ENCODE measurements around the gene MUSK.
"Not testable (repeated sequence)": the region's sequence is repeated elsewhere in the genome, so short reads cannot be mapped to it uniquely, and the experiment has no call there.

MUSK gene

DNA sequence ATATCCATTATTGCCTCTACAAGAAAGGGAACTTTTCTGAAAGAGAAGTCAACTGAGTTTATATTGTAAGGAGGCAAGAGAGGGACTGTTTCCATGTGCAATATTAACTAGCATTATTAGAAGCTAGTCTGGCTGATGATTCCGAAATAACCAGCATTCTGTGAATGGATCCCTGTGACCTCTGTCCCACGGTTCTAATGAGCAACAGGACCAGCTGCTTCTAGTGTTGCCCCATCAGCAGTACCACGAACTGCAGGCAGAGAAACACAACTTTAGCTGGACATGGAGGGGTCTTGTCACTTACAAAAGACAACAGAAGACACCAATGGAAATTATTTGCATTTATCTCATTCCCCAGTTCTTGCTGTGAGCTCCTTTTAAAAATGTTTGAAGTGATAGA is 95.4 kb downstream of the MUSK start:
- DNase-seq: no peak

- no peak for DNase-seq
Measured at GRCh38 chr9:110765926-110766325, 97.3 kb downstream of the MUSK start.

DNA sequence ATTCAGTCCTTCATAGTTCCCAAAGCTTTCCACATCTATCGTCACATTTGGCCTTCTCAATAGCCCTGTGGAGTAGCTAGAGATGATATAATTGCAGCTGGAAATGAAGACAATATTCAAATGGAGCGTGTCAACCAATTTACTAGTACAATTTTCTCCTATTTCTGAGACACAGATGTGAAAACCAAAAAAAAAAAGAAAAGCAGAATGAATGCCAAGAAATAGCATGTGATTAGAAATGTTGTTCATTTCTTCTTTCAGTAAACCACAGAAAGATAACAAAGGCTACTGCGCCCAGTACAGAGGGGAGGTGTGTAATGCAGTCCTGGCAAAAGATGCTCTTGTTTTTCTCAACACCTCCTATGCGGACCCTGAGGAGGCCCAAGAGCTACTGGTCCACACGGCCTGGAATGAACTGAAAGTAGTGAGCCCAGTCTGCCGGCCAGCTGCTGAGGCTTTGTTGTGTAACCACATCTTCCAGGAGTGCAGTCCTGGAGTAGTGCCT is 99.0 kb downstream of the MUSK start:
- DNase-seq: no peak

DNA sequence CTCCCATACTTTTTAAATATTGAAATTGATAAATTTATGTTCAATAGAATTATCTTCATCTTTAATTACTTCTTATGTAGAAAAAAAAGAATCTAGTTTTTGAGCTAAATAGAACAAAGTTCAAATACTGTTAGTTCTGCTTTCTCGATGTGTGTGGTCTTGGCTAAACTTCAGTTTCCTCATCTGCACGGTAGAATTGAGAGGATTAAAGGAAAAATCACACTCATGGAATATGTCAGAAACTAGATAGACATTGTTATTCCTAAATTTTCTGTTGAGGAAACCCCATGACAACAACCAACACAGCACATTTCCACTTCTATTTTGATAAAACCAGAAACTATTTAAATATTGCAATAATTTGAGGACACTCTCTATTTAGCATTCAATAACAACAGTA is 100.3 kb downstream of the MUSK start:
- no peak for DNase-seq

- DNase-seq: no peak
Measured at GRCh38 chr9:110769667-110770066, 101.1 kb downstream of the MUSK start.

- DNase-seq: no peak
Measured at GRCh38 chr9:110775724-110776123, 107.1 kb downstream of the MUSK start.

DNA sequence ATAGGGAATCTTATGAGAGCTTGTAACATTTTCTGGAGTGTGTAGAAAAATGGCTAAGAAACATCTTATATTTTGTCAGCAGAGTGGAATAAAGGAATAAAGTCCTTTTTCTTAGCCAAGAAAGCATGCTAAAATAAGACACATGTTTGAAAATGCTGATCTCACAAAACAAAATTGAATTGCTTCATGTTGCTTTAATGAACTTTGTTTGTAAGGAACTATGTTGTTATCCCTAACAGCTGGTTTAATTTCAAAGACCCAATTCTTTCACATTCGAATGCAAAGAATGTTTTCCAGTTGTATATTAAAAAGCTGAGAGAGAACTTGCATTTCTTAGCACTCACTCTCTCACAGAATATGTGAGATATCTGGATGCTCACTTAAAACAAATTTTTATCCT is 107.6 kb downstream of the MUSK start:
- DNase-seq: no peak

DNA sequence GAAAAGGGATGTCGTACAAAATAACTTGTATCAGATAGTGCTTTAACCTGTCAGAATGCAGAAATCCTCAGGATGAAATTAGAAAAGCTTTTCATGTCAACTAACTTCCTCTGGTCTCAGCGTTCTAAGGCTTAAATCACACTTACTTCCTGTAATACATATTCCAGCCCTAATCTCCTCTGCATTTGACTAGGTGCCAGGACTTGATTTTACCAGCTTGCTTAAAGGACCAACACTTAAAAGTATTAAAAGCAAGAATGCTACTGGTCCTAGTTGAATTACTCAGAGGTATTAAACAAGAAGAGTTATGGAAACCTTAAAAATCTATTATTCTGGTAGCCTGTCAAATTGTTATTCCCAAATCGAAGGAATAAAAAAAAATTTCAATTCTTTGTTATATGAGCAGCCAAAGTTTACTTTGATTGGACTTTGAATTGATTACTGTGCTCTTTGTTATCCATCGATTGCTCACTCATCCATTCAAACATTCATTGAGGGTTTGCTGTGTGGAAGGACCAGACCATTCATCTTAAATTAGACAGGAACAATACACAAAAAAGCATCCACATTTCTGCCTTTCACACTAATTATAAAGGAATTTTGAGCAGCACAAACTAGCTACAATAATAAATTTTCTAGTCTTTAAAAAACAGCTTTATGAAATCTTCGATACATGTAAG is 108.7 kb downstream of the MUSK start:
- DNase-seq: no peak

- no peak for DNase-seq
Measured at GRCh38 chr9:110777876-110778215, 109.3 kb downstream of the MUSK start.

DNA sequence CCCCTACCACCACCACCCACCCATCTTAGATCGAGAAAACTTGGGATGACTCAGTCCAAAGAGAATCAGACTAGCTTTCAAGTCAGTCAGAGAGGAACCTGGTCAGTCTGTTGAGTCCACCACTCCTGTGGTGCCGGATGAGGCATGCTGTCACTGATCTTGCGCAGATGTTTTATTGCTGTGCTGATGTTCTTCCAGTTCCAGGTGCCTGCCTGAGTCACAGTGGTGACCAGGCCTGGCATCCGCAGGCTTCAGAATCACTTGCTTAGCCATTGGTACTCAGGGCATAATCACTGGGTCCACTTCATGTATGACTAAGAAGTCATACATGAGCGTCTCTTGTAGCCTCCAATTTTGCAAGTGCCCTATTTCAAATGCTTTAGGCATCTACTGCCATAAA is 114.1 kb downstream of the MUSK start:
- no peak for DNase-seq

GRCh38 chr9:110784309-110784708 is 115.7 kb downstream of the MUSK start:
- no peak for DNase-seq

DNA sequence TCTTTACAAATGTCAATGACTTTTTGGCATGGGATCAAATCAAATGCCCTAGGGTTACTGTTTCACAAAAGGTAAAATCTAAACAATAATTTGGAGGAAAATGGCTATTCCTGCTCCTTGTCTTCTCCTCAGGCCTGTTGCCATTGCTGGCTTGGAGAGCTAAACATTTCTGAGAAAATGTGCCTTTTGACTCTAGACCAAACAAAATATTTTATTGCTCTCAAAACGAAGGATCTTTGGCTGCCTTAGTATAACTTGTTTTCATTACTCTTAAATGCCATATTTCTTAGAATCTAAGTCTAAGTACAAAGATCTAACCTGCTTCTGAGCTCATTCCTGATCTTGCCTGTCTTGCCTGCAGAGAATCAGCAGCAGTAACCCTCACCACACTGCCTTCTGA is 116.6 kb downstream of the MUSK start:
- no peak for DNase-seq

GRCh38 chr9:110788396-110788795 is 119.8 kb downstream of the MUSK start:
- not testable (repeated sequence) for DNase-seq

DNA sequence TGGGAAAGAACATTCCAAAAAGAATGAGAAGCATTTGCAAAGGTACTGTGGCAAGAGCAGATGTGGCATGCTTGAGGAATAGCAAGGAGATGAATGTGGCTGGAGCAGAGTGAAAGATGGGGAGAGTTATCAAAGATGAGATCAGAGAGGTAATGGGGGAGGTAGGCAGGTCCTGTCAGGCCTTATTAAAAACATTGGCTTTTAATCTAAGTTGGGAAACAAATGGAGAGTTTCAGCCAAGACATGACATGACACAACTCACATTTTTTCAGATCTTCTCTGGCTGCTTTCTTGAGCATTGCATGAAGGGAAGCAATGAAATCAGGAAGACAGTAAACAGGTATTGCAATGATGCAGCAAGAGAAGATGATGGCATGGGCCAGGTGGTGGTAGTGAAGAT is 120.3 kb downstream of the MUSK start:
- no peak for DNase-seq

DNA sequence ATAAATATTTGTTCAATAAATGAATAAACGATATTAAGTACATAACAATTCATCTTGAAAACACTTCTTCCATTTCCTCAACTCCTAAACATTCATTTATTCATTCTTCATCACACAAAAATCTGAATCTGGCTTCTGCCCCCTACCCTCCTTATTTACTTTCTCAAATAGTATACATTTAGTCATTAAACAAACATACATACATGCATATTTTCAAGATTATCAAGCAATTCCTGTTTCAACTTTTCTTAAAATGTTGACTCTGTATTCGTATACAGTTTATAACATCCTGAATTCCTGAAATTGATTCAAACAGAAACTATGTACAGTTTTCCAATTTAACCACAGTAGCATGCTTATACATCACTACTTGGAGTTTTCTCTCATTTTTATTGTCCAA is 129.0 kb downstream of the MUSK start:
- DNase-seq: no peak

- no peak for DNase-seq
Measured at GRCh38 chr9:110799396-110799795, 130.8 kb downstream of the MUSK start.

- no peak for DNase-seq
Measured at GRCh38 chr9:110801426-110801825, 132.8 kb downstream of the MUSK start.

GRCh38 chr9:110802416-110803035 is 133.9 kb downstream of the MUSK start:
- DNase-seq: no peak

DNA sequence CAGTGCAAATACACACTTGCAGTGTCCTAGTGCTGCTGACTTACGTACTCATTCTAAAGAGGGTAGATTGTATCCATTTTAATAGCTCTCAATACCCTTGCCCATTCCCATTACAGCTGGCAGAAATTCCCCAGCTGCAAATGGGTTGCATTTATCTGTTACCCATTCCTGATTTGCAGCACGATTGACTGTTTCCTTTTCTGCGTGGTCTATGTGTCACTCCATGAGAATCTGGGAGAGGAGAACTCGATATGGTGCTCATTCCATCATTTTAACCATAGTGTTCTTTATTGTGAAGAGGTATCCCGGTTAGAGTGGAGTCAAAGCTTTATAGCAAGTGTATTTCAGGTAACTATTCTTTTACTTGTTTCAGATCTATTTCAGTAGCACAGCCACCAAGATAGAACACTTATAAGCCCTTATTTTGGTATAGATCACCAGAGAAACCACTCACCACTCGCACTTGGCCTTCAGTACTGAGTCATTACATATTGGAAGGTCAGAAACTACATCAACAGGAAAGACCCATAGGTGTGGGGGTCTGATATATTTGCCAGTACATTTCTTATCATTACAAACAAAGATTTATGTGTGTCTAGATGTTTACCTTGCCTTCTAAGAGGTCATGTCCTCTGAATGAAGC is 139.5 kb downstream of the MUSK start:
- DNase-seq: no peak

DNA sequence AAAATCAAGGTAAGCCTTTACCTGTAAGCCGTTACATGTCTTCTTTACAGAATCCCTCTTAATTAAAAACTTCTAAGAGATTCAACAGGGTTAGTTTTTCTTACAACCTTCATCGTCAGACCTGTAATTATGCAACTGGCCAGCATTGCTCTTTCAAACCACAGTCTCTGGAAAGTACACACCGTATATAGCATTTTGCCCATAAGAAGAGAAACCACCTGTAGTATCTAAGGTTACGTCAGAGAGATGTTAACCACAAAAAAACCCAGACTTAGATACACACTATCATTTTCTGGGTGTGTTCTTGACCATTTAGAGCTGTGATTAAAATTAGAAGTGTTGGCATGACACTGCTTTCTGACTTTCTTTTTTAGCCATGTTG is 140.0 kb downstream of the MUSK start:
- DNase-seq: no peak

DNA sequence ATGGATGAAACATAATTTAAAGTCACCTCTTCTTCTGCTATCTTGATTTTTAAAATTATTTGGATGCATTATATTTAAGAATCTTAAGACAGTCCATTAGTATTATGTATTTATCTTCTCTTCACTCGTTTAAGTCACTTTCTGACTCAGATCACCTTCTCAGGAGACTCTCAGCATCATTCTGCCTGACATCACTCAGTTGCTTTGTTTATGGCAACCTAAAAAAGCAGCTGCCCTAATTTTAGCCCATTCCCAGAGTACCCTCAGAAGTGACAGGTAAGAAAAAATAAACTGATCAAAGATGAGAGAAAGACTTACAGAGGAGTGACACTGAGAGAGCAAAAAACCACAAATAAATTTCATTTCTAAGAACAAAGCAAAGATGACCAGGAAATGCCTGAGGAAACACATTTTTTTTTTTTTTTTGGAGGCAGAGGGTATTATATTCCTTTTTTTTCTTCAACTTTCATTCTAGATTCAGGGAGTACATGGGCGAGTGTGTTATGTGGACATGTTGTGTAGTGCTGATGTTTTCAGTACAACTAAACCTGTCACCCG is 140.5 kb downstream of the MUSK start:
- DNase-seq: no peak

GRCh38 chr9:110810262-110810976 is 141.8 kb downstream of the MUSK start:
- no peak for DNase-seq

- no peak for DNase-seq
Measured at GRCh38 chr9:110812886-110813285, 144.3 kb downstream of the MUSK start.

- no peak for DNase-seq
Measured at GRCh38 chr9:110814159-110814558, 145.6 kb downstream of the MUSK start.

All from stimulated activated naive CD4-positive, alpha-beta T cell treated with Interleukin-2 at 50 U/mL for 16 hours (primary cell).